ENCODE measurements around the gene SLC50A1. TPM values are rescaled to one million over a fixed set of nuclear protein-coding genes. Genes with fewer than 3 reads are reported as not detected.
"Not testable (repeated sequence)": the region's sequence is repeated elsewhere in the genome, so short reads cannot be mapped to it uniquely, and the experiment has no call there.

The SLC50A1 gene
- total and polyA plus RNA-seq, 9 of the 15 experiments (the other 6 are each of a cell fraction or from before 2014, with no cell fraction given) = 46.5 to 132 (median 91.9) TPM

DNA sequence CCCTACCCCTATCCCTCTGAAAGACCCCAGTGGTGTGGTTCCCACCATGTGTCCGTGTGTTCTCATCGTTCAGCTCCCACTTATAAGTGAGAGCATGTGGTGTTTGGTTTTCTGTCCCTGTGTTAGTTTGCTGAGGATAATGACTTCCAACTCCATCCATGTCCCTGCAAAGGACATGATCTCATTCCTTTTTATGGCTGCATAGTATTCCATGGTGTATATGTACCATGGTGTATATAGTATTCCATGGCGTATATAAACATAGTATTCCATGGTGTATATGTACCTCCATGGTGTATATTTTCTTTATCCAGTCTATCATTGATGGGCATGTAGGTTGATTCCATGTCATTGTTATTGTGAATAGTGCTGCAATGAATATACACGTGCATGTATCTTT is 28.1 kb downstream of the SLC50A1 start:
- CTCF ChIA-PET (ENCODE audit: low intra/inter-chr PET ratio) = interaction anchor here (0.6 kb wide), 1 partner anchor 78 kb away, joined by 3 read pairs; no protein-coding TSS in a partner anchor
- H3K9me3 ChIP-seq (replicated peaks; ENCODE audit: control insufficient read depth, insufficient read depth, low read depth, low read length); H3K9ac ChIP-seq (ENCODE audit: insufficient read depth in 1 of 2, low read depth in 2 of 2, low read length in 2 of 2); H3K79me2 ChIP-seq (ENCODE audit: control insufficient read depth, insufficient read depth, low read length); H4K20me1 ChIP-seq (replicated peaks; ENCODE audit: control insufficient read depth, insufficient read depth, low read length); intact Hi-C loops (cut with micrococcal nuclease); DNase-seq (ENCODE audit: extremely low read depth in 1 of 4, low spot score in 3 of 4); H3K4me2 ChIP-seq (ENCODE audit: insufficient read depth, low read length); ATAC-seq; BruUV-seq (replicated peaks); POLR2A ChIA-PET; in situ Hi-C loops (cut with MboI); FAIRE-seq; H3K27ac ChIP-seq (ENCODE audit: extremely low read depth, low read depth, low read length); H3K4me3 ChIP-seq; H2AFZ ChIP-seq (ENCODE audit: low read depth, low read length); H3K9me1 ChIP-seq (ENCODE audit: control insufficient read depth, insufficient read depth, low read length); H3K27me3 ChIP-seq (ENCODE audit: control insufficient read depth in 2 of 2, insufficient read depth in 2 of 2, low read length in 2 of 2); H3K36me3 ChIP-seq (ENCODE audit: control insufficient read depth, insufficient read depth, low read length): not testable (repeated sequence)
- 75% methylated on average over 4 of the region's 4 CpGs for WGBS (ENCODE audit: insufficient coverage, low coverage, missing lambda C conversion rate)
- TF ChIP-seq ZNF146 (CRISPR knock-in tag; IDR thresholded peaks at IDR 0.05; ENCODE audit: unreplicated experiment) = peak; percentile 80
- TF ChIP-seq BCOR (IDR thresholded peaks at IDR 0.05) = peak; percentile 41; the same call in 1 of the 2 replicates
- H3K4me1 ChIP-seq (replicated peaks in 1 of 2; ENCODE audit: control insufficient read depth in 2 of 2, insufficient read depth in 2 of 2, low read length in 2 of 2) = peaks cover 4 to 11% of the 10 kb centered on the region in 2 experiments; a peak in 4 of 5 replicates

DNA sequence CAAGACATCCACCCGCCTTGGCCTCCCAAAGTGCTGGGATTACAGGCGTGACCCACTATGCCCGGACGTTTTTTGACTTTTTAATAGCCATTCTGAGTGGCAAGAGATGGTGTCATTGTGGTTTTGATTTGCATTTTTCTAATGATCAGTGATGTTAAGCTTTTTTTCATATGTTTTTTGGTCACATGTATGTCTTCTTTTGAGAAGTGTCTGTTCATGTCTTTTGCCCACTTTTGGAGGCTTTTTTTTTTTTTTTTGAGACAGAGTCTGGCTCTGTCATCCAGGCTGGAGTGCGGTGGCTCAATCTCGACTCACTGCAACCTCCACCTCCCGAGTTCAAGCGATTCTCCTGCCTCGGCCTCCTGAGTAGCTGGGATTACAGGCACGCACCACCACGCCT is 29.0 kb downstream of the SLC50A1 start:
- not testable (repeated sequence) for H3K4me2 ChIP-seq (ENCODE audit: insufficient read depth, low read length); H4K20me1 ChIP-seq (replicated peaks; ENCODE audit: control insufficient read depth, insufficient read depth, low read length); H3K9me1 ChIP-seq (ENCODE audit: control insufficient read depth, insufficient read depth, low read length); H3K36me3 ChIP-seq (ENCODE audit: control insufficient read depth, insufficient read depth, low read length); DNase-seq (ENCODE audit: extremely low read depth in 1 of 4, low spot score in 3 of 4); BruUV-seq (replicated peaks); H3K27ac ChIP-seq (ENCODE audit: extremely low read depth, low read depth, low read length); H3K4me3 ChIP-seq; H2AFZ ChIP-seq (ENCODE audit: low read depth, low read length); H3K79me2 ChIP-seq (ENCODE audit: control insufficient read depth, insufficient read depth, low read length); H3K9me3 ChIP-seq (replicated peaks; ENCODE audit: control insufficient read depth, insufficient read depth, low read depth, low read length); FAIRE-seq; H3K9ac ChIP-seq (ENCODE audit: insufficient read depth in 1 of 2, low read depth in 2 of 2, low read length in 2 of 2); H3K27me3 ChIP-seq (ENCODE audit: control insufficient read depth in 2 of 2, insufficient read depth in 2 of 2, low read length in 2 of 2); ATAC-seq
- intact Hi-C loops (cut with micrococcal nuclease) = loop anchor here (5.0 kb wide), 1 partner anchor 52 kb away; no protein-coding TSS in a partner anchor
- TF ChIP-seq TRIM28 (IDR thresholded peaks at IDR 0.05) = 0 out of 2 replicates have a peak, but pooled peaks have one; percentile 32
- peak in 1 of 2 experiments; percentile 38; a peak in 1 of 4 replicates for TF ChIP-seq TRIM24 (IDR thresholded peaks at IDR 0.05)
- TF ChIP-seq, protein P1, sequence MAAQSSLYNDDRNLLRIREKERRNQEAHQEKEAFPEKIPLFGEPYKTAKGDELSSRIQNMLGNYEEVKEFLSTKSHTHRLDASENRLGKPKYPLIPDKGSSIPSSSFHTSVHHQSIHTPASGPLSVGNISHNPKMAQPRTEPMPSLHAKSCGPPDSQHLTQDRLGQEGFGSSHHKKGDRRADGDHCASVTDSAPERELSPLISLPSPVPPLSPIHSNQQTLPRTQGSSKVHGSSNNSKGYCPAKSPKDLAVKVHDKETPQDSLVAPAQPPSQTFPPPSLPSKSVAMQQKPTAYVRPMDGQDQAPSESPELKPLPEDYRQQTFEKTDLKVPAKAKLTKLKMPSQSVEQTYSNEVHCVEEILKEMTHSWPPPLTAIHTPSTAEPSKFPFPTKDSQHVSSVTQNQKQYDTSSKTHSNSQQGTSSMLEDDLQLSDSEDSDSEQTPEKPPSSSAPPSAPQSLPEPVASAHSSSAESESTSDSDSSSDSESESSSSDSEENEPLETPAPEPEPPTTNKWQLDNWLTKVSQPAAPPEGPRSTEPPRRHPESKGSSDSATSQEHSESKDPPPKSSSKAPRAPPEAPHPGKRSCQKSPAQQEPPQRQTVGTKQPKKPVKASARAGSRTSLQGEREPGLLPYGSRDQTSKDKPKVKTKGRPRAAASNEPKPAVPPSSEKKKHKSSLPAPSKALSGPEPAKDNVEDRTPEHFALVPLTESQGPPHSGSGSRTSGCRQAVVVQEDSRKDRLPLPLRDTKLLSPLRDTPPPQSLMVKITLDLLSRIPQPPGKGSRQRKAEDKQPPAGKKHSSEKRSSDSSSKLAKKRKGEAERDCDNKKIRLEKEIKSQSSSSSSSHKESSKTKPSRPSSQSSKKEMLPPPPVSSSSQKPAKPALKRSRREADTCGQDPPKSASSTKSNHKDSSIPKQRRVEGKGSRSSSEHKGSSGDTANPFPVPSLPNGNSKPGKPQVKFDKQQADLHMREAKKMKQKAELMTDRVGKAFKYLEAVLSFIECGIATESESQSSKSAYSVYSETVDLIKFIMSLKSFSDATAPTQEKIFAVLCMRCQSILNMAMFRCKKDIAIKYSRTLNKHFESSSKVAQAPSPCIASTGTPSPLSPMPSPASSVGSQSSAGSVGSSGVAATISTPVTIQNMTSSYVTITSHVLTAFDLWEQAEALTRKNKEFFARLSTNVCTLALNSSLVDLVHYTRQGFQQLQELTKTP (IDR thresholded peaks at IDR 0.05; ENCODE audit: low read depth in 1 of 2, partially characterized antibody in 2 of 2) = peak in 1 of 2 experiments; percentile 99
- WGBS (ENCODE audit: insufficient coverage, low coverage, missing lambda C conversion rate) = 68% methylated on average over 10 of the region's 11 CpGs
- H3K4me1 ChIP-seq (replicated peaks in 1 of 2; ENCODE audit: control insufficient read depth in 2 of 2, insufficient read depth in 2 of 2, low read length in 2 of 2) = peaks cover 4 to 11% of the 10 kb centered on the region in 2 experiments; a peak in 4 of 5 replicates
- in situ Hi-C loops (cut with MboI) = loop anchor here (5.0 kb wide), 1 partner anchor 72 kb away; no protein-coding TSS in a partner anchor
- ChIA-PET CTCF (ENCODE audit: low intra/inter-chr PET ratio) (interaction anchor here (0.6 kb wide), 1 partner anchor 78 kb away, joined by 3 read pairs; no protein-coding TSS in a partner anchor), POLR2A (interaction anchor here (1.2 kb wide), 1 partner anchor 26 kb away, joined by 3 read pairs; no protein-coding TSS in a partner anchor)

All from K562 (cell line).